ENCODE results near the gene TOX2.

The TOX2 gene

GRCh38 chr20:43977962-43978361 is 63.3 kb downstream of the TOX2 start:
- no peak for DNase-seq

- no peak for DNase-seq
Observed at GRCh38 chr20:43979576-43980105, 65.0 kb downstream of the TOX2 start.

- DNase-seq, result no peak
Observed at GRCh38 chr20:43981540-43981939, 66.9 kb downstream of the TOX2 start.

- no peak for DNase-seq
Observed at GRCh38 chr20:43982016-43982415, 67.4 kb downstream of the TOX2 start.

GRCh38 chr20:43982886-43983285 is 68.2 kb downstream of the TOX2 start:
- no peak for DNase-seq

GRCh38 chr20:43983359-43983758 is 68.7 kb downstream of the TOX2 start:
- no peak for DNase-seq

GRCh38 chr20:43983904-43984361 is 69.3 kb downstream of the TOX2 start:
- DNase-seq, result no peak

GRCh38 chr20:43984587-43984986 is 69.9 kb downstream of the TOX2 start:
- no peak for DNase-seq

- DNase-seq, result no peak
Observed at GRCh38 chr20:43985121-43985520, 70.5 kb downstream of the TOX2 start.

GRCh38 chr20:43985608-43986316 is 71.1 kb downstream of the TOX2 start:
- no peak for DNase-seq

- no peak for DNase-seq
Observed at GRCh38 chr20:43987018-43987417, 72.4 kb downstream of the TOX2 start.

GRCh38 chr20:43987531-43987930 is 72.9 kb downstream of the TOX2 start:
- no peak for DNase-seq

- DNase-seq, result no peak
Observed at GRCh38 chr20:43988451-43988850, 73.8 kb downstream of the TOX2 start.

GRCh38 chr20:43988867-43989266 is 74.2 kb downstream of the TOX2 start:
- DNase-seq, result peak; percentile 39

- DNase-seq, result no peak
Observed at GRCh38 chr20:43991261-43991660, 76.6 kb downstream of the TOX2 start.

GRCh38 chr20:43991982-43992381 is 77.3 kb downstream of the TOX2 start:
- no peak for DNase-seq

- DNase-seq, result no peak
Observed at GRCh38 chr20:43992885-43993284, 78.2 kb downstream of the TOX2 start.

GRCh38 chr20:43993560-43993959 is 78.9 kb downstream of the TOX2 start:
- DNase-seq, result peak; percentile 22

GRCh38 chr20:43994486-43995100 is 79.9 kb downstream of the TOX2 start:
- DNase-seq, result no peak

- DNase-seq, result no peak
Observed at GRCh38 chr20:43995645-43996044, 81.0 kb downstream of the TOX2 start.

GRCh38 chr20:43996240-43996930 is 81.7 kb downstream of the TOX2 start:
- no peak for DNase-seq

- DNase-seq, result no peak
Observed at GRCh38 chr20:43999848-44000247, 85.2 kb downstream of the TOX2 start.
